Mononuclear cell (primary cell): Measurements from ENCODE around the gene TAF1. TPM values are rescaled to one million over a fixed set of nuclear protein-coding genes. Genes with fewer than 3 reads are reported as not detected.
"Not testable (repeated sequence)": the region's sequence is repeated elsewhere in the genome, so short reads cannot be mapped to it uniquely, and the experiment has no call there.

ENCODE experiments used
- H3K27me3 ChIP-seq: 2 replicates; pipeline ENCODE4 v1.6.0; 2011; ENCODE audit warnings: low read length, control low read depth; ENCODE audit not compliant: insufficient read depth
- H3K4me1 ChIP-seq: 2 replicates; pipeline ENCODE4 v1.5.1; 2011; ENCODE audit warnings: mild to moderate bottlenecking, low read length, control low read depth; ENCODE audit not compliant: insufficient read depth
- H3K4me3 ChIP-seq: 2 replicates; pipeline ENCODE4 v1.5.1; 2011; ENCODE audit warnings: mild to moderate bottlenecking, low read length, moderate library complexity
- H3K9me3 ChIP-seq: 2 replicates; pipeline ENCODE4 v1.5.1; 2011; ENCODE audit warnings: low read depth, mild to moderate bottlenecking, control low read depth, low read length
- total RNA-seq: library from RNA; depleted of rRNA; stranded (reverse); fragments of >200 nt; gene quantifications from one replicate; pipeline ENCODE4 v1.2.3, GENCODE V29; 2012

The TAF1 gene
- total RNA-seq = 61.8 TPM

GRCh38 chrX:71365875-71366673 is at the start of gene TAF1:
TSS of gene TAF1 (plus strand) at chrX:71366357. CDS start at chrX:71366375, 18 bp downstream.
- H3K4me3 ChIP-seq = peak within 1 kb of the TSS; percentile 72
- H3K27me3 ChIP-seq = no peaks in the 10 kb centered on the region
- peaks cover 22% of the 10 kb centered on the region for H3K4me1 ChIP-seq
- H3K9me3 ChIP-seq = no peaks in the 10 kb centered on the region

- not testable (repeated sequence) for H3K9me3 ChIP-seq, H3K4me3 ChIP-seq, H3K27me3 ChIP-seq, H3K4me1 ChIP-seq
Observed at GRCh38 chrX:71316959-71317358, 49.2 kb upstream of the TAF1 start.

DNA sequence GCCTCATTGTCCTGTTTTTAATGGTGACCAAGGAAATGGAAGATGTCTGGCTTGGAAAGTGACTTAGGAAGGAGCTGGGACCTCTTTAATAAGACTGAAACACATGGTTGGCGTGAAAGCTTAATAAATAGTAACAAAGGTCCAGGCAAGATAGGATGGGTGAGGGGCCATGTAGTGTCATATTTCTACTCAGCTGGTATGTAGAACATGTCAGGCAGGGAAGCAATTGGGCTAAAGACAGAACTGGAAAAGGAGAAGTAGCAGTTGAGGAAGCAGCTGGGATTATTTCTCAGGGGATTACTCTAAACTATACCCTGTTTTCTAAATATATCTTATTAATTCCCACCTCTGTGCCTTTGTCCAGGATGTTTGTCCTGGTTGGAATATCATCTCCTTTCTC is 46.0 kb upstream of the TAF1 start:
- no peak overlapping the region for H3K4me3 ChIP-seq
- no peaks in the 10 kb centered on the region for H3K27me3 ChIP-seq
- no peaks in the 10 kb centered on the region for H3K9me3 ChIP-seq
- H3K4me1 ChIP-seq = no peaks in the 10 kb centered on the region

DNA sequence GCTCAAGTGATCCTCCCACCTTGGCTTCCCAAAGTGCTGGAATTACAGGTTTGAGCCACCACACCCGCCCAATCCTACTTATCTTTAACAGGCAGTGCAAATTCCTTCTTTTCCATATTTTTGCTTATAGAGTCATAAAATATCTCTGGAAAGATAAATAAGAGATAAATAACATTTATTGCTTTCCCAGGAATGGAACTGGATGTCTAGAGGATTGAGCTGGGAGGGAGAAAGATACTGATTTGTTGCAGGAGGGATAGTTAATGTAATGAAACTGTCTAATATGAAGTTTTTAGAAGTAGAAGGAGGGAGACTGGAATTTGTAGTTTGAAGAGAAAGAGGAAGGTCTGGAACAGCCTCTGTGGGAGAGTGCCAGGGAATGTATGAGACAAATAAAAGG is 44.4 kb upstream of the TAF1 start:
- Histone ChIP-seq H3K27me3 (no peaks in the 10 kb centered on the region), H3K9me3 (peaks cover 4% of the 10 kb centered on the region), H3K4me1 (no peaks in the 10 kb centered on the region), H3K4me3 (no peak overlapping the region)

DNA sequence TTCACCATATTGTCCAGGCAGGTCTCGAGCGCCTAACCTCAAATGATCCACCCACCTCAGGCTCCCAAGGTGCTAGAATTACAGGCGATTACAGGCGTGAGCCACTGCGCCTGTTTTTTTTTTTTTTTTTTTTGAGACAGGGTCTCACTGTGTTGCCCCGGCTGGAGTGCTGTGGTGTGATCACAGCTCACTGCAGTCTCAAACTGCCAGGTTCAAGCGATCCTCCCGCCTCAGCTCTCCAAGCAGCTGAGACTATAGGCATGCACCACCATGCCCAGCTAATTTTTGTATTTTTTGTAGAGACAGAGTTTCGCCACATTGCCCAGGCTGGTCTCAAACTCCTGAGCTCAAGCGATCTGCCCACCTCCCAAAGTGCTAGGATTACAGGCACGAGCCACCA is 41.7 kb upstream of the TAF1 start:
- not testable (repeated sequence) for H3K9me3 ChIP-seq, H3K27me3 ChIP-seq, H3K4me3 ChIP-seq, H3K4me1 ChIP-seq

- H3K9me3 ChIP-seq = peaks cover 5% of the 10 kb centered on the region
- no peaks in the 10 kb centered on the region for H3K4me1 ChIP-seq
- H3K27me3 ChIP-seq = no peaks in the 10 kb centered on the region
- H3K4me3 ChIP-seq = no peak overlapping the region
Observed at GRCh38 chrX:71326394-71326793, 39.8 kb upstream of the TAF1 start.

- H3K27me3 ChIP-seq, H3K9me3 ChIP-seq, H3K4me1 ChIP-seq, H3K4me3 ChIP-seq: not testable (repeated sequence)
Observed at GRCh38 chrX:71349151-71349665, 16.9 kb upstream of the TAF1 start.

DNA sequence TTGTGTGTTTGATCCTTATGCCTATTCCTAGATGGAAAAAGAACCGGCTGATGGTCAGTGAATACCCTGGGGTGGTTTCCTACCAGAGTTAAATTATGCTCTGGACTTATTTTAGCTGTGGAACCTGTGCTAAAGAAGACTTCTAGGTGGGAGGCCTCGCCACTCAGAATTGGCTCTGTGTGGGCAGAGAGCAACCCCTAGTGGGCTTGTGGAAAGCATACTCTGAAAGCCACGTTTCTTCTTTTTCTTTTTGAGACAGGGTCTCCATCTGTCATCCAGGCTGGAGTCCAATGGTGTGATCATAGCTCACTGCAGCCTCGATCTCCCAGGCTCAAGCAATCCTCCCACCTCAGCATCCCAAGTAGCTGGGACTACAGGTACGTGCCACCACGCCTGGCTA is 16.3 kb upstream of the TAF1 start:
- not testable (repeated sequence) for H3K9me3 ChIP-seq, H3K4me1 ChIP-seq, H3K4me3 ChIP-seq, H3K27me3 ChIP-seq

DNA sequence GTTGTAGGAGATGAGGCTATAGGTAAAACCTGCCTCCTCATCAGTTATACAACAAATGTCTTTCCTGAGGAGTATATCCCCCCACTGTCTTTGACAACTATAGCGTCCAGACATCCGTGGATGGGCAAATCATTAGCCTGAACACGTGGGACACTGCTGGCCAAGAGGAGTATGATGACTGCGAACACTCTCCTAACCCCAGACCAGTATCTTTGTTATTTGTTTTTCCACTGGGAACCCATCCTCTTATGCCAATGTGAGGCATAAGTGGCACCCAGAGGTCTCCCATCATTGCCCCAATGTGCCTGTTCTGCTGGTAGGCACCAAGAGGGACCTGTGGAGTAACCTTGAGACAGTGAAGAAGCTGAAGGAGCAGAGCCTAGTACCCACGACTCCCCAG is 13.7 kb upstream of the TAF1 start:
- not testable (repeated sequence) for H3K9me3 ChIP-seq, H3K27me3 ChIP-seq, H3K4me3 ChIP-seq, H3K4me1 ChIP-seq

DNA sequence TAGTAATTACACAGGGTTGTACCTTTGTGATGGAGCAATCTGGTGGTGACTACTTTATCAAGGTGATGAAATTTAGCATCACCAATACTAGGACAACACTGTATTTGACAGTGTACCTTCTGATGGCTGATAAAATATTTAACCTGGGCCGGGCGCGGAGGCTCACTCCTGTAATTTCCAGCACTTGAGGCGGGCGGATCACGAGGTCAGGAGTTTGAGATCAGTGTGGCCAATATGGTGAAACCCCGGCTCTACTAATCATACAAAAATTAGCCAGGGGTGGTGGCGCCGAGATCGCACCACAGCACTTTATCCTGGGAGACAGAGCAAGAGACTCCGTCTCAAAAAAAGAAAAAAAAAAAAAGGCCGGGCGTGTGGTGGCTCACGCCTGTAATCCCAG is 1.9 kb upstream of the TAF1 start:
- Histone ChIP-seq H3K4me3 (no peak overlapping the region), H3K9me3 (no peaks in the 10 kb centered on the region), H3K27me3 (no peaks in the 10 kb centered on the region), H3K4me1 (peaks cover 21% of the 10 kb centered on the region)

- Histone ChIP-seq H3K9me3 (no peaks in the 10 kb centered on the region), H3K27me3 (no peaks in the 10 kb centered on the region), H3K4me1 (peaks cover 21% of the 10 kb centered on the region), H3K4me3 (peak overlapping the region; percentile 67)
Observed at GRCh38 chrX:71365356-71365874, 742 bp upstream of the TAF1 start.

GRCh38 chrX:71366674-71367256 is 608 bp downstream of the TAF1 start:
- H3K4me1 ChIP-seq = peaks cover 24% of the 10 kb centered on the region
- H3K4me3 ChIP-seq = peak overlapping the region; percentile 72
- no peaks in the 10 kb centered on the region for H3K27me3 ChIP-seq
- no peaks in the 10 kb centered on the region for H3K9me3 ChIP-seq

DNA sequence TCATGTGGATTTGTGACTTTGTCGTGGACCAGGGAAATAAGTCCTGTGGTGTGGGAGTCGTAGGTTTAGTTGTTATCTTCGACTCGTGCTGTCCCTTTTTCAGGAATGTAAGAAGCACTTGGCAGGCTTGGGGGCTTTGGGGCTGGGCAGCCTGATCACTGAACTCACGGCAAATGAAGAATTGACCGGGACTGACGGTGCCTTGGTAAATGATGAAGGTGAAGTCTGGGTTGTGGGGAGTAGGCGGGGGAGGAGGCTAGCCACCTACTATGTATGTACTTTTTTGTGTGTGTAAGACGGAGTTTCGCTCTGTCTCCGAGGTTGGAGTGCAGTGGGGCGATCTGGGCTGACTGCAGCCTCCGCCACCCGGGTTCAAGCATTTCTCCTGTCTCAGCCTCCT is 1.2 kb downstream of the TAF1 start:
- Histone ChIP-seq H3K27me3 (no peaks in the 10 kb centered on the region), H3K9me3 (no peaks in the 10 kb centered on the region), H3K4me1 (peaks cover 24% of the 10 kb centered on the region), H3K4me3 (peak overlapping the region; percentile 72)

- H3K27me3 ChIP-seq = no peaks in the 10 kb centered on the region
- peaks cover 14% of the 10 kb centered on the region for H3K4me1 ChIP-seq
- no peak overlapping the region for H3K4me3 ChIP-seq
- no peaks in the 10 kb centered on the region for H3K9me3 ChIP-seq
Observed at GRCh38 chrX:71372388-71372787, 6.2 kb downstream of the TAF1 start.

DNA sequence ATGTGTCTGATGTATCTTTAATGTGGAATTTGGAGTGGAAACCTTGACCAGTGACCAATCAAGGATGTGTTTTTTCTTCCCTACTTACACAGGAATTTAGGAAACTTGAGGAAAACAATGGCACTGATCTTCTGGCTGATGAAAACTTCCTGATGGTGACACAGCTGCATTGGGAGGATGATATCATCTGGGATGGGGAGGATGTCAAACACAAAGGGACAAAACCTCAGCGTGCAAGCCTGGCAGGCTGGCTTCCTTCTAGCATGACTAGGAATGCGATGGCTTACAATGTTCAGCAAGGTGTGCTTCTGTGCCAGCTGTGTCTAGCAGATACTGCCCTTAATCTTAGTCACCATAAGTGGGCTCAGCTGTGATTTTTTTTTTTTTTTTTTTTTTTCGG is 12.6 kb downstream of the TAF1 start:
- no peaks in the 10 kb centered on the region for H3K27me3 ChIP-seq
- no peak overlapping the region for H3K4me3 ChIP-seq
- H3K4me1 ChIP-seq = no peaks in the 10 kb centered on the region
- no peaks in the 10 kb centered on the region for H3K9me3 ChIP-seq

GRCh38 chrX:71391725-71392124 is 25.6 kb downstream of the TAF1 start:
- not testable (repeated sequence) for H3K27me3 ChIP-seq, H3K4me3 ChIP-seq, H3K9me3 ChIP-seq, H3K4me1 ChIP-seq
